CD4-positive, alpha-beta memory T cell (primary cell): Measurements from ENCODE around the gene PRKAG1. TPM values are rescaled to one million over a fixed set of nuclear protein-coding genes. Genes with fewer than 3 reads are reported as not detected.

Experiments used
- CTCF ChIA-PET: fragments of 350-600 bp; sonication (Branson Sonifier 250); formaldehyde crosslinking; loops from one replicate; lab custom pipeline; 2021; ENCODE audit warnings: inconsistent platforms; ENCODE audit not compliant: partially characterized antibody; lab: Charles Lee
- POLR2A ChIA-PET: fragments of 350-600 bp; sonication (Branson Sonifier 250); formaldehyde crosslinking; loops from one replicate; lab custom pipeline; 2021; ENCODE audit not compliant: partially characterized antibody; lab: Charles Lee
- DNase-seq, 5 donors: peaks; one replicate each; pipeline versions ENCODE4 v3.0.0 to v3.0.0-alpha.2; 2020 to 2022; ENCODE audit warnings: mixed read lengths in 1 of 5
- H3K27ac ChIP-seq: one replicate; pipeline ENCODE4 v1.7.0; 2013; ENCODE audit warnings: low read depth, low read length
- H3K27me3 ChIP-seq: 2 replicates; pipeline ENCODE4 v1.7.0; 2013; ENCODE audit warnings: mild to moderate bottlenecking, low read length, moderate library complexity; ENCODE audit not compliant: insufficient read depth
- H3K36me3 ChIP-seq: 2 replicates; pipeline ENCODE4 v1.7.0; 2013; ENCODE audit warnings: mild to moderate bottlenecking, low read length, moderate library complexity; ENCODE audit not compliant: insufficient read depth
- H3K4me1 ChIP-seq: 2 replicates; pipeline ENCODE4 v1.7.0; 2013; ENCODE audit warnings: mild to moderate bottlenecking, low read length, moderate library complexity; ENCODE audit not compliant: insufficient read depth
- H3K4me3 ChIP-seq, 2 donors: one replicate each; pipeline ENCODE4 v1.7.0; 2013; ENCODE audit warnings: low read length in 2 of 2, mild to moderate bottlenecking in 1 of 2
- H3K9me3 ChIP-seq, 2 donors: one replicate each; pipeline ENCODE4 v1.7.0; 2013; ENCODE audit warnings: low read length in 2 of 2, control low read depth in 1 of 2; ENCODE audit not compliant: control insufficient read depth in 1 of 2
- H3K27ac Mint-ChIP-seq, 7 donors: one replicate each; pipeline ENCODE4 v1.8.0; 2020 to 2021; ENCODE audit warnings: mixed read lengths in 7 of 7, mild to moderate bottlenecking in 6 of 7, inconsistent platforms in 3 of 7, moderate library complexity in 3 of 7
- H3K27me3 Mint-ChIP-seq, 2 donors: one replicate each; pipeline ENCODE4 v1.8.0; 2020 to 2021; ENCODE audit warnings: mixed read lengths in 2 of 2
- H3K36me3 Mint-ChIP-seq, 2 donors: one replicate each; pipeline ENCODE4 v1.8.0; 2020 to 2021; ENCODE audit warnings: mixed read lengths in 2 of 2, inconsistent platforms in 1 of 2, mild to moderate bottlenecking in 1 of 2
- H3K4me1 Mint-ChIP-seq, 4 donors: one replicate each; pipeline ENCODE4 v1.8.0; 2020 to 2021; ENCODE audit warnings: mixed read lengths in 4 of 4, mild to moderate bottlenecking in 1 of 4
- H3K4me3 Mint-ChIP-seq, 8 donors: one replicate each; pipeline ENCODE4 v1.8.0; 2020 to 2021; ENCODE audit warnings: mixed read lengths in 8 of 8, mild to moderate bottlenecking in 7 of 8, moderate library complexity in 6 of 8, inconsistent platforms in 3 of 8
- H3K9me3 Mint-ChIP-seq, 8 donors: one replicate each; pipeline ENCODE4 v1.8.0; 2020 to 2021; ENCODE audit warnings: mixed read lengths in 8 of 8, mild to moderate bottlenecking in 5 of 8, inconsistent platforms in 3 of 8, moderate library complexity in 1 of 8
- intact Hi-C: fragments of 100-400 bp; cut with micrococcal nuclease; formaldehyde crosslinking; loops from one replicate; pipeline ENCODE4 v1.15.1; 2023
- polyA plus RNA-seq, 2 donors: library from polyadenylated mRNA; unstranded; fragments of 300-500 nt; fragmentation: Illumina TruSeq; gene quantifications; one replicate each; pipeline ENCODE4 v1.2.3, GENCODE V29; 2021
- total RNA-seq, 2 experiments: library from RNA; stranded (reverse); gene quantifications; one replicate each; pipeline ENCODE4 v1.2.3, GENCODE V29; 2021

PRKAG1 gene
- total and polyA plus RNA-seq, 4 experiments from 2014 or later, result 47.8 to 53.7 (median 49.6) TPM

DNA sequence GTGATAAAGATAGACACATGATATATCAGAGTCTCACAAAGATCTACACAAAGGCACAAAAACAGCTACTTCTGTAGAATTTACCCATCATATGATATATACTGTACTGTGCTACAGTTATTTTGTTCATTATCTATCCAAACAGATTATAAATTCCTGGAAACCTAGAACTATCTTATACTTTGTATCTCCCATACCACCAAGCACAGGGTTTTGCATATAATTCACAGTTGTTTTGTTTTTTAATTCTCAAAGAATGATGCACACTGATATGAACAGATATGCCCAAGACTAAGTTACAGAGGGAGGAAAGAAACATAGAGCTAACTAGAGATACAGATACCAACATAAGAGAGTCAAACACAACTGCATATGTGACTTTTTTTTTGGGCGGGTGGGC is 3.4 kb downstream of the PRKAG1 start:
- intact Hi-C loops, result no loop called here
- H3K27ac ChIP-seq, result no peak overlapping the region
- no peak for DNase-seq
- no peaks in the 10 kb centered on the region for H3K9me3 ChIP-seq
- H3K4me1 ChIP-seq, result peaks cover 24% of the 10 kb centered on the region
- ChIA-PET CTCF (interaction anchor here (1.3 to 6.3 kb wide), 4 partner anchors 14 to 73 kb away, joined by 3 to 67 read pairs (median 10); partner anchors contain the start of gene DDN), POLR2A (interaction anchor here (1.4 to 2.1 kb wide), 2 partner anchors 17 to 27 kb away, joined by 3 to 8 read pairs; partner anchors contain the start of gene DDN)
- Mint-ChIP-seq H3K9me3 (no peaks in the 10 kb centered on the region), H3K4me3 (no peak overlapping the region), H3K27ac (peak overlapping the region in 2 of 7 donors; percentile 15 to 95), H3K27me3 (no peaks in the 10 kb centered on the region), H3K4me1 (peaks cover 18 to 51% (median 37%) of the 10 kb centered on the region in 4 donors), H3K36me3 (peaks cover 37 to 41% of the 10 kb centered on the region in 2 donors)
- no peaks in the 10 kb centered on the region for H3K27me3 ChIP-seq
- peaks cover 18% of the 10 kb centered on the region for H3K36me3 ChIP-seq
- no peak overlapping the region for H3K4me3 ChIP-seq

DNA sequence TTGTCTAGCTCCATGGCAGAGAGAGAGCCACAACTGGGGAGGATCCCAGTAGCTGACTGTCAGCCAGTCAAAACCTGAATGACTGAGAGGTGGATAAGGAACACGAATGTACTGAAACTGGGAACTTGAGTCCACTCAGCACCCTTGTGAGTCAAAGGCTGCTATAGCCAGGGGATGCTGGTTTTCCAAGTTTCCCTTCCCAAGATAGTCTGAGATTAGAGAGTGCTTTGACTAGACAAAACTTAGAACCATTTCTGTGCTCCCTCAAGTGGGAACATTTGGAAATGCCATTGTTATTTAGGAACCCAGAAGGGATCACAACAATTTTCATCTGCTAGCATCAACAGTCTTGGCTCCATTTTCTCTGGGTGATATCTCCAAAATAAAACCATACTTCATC is 4.0 kb downstream of the PRKAG1 start:
- Mint-ChIP-seq H3K4me3 (no peak overlapping the region), H3K9me3 (no peaks in the 10 kb centered on the region), H3K36me3 (peaks cover 42% of the 10 kb centered on the region in 2 donors), H3K27ac (peak overlapping the region in 2 of 7 donors; percentile 53 to 76), H3K27me3 (no peaks in the 10 kb centered on the region), H3K4me1 (peaks cover 16 to 46% (median 32%) of the 10 kb centered on the region in 4 donors)
- Histone ChIP-seq H3K27ac (no peak overlapping the region), H3K9me3 (no peaks in the 10 kb centered on the region), H3K4me3 (no peak overlapping the region), H3K27me3 (no peaks in the 10 kb centered on the region), H3K36me3 (peaks cover 20% of the 10 kb centered on the region), H3K4me1 (peaks cover 20% of the 10 kb centered on the region)
- POLR2A ChIA-PET, result interaction anchor here (1.4 to 2.1 kb wide), 2 partner anchors 16 to 26 kb away, joined by 3 to 8 read pairs; partner anchors contain the start of gene DDN
- intact Hi-C loops, result no loop called here
- no peak for DNase-seq
- CTCF ChIA-PET, result interaction anchor here (0.8 to 6.3 kb wide), 6 partner anchors 14 to 124 kb away, joined by 3 to 67 read pairs (median 4); partner anchors contain the start of gene DDN

- Mint-ChIP-seq H3K27me3 (no peaks in the 10 kb centered on the region), H3K27ac (peak overlapping the region in 1 of 7 donors; percentile 29), H3K4me3 (no peak overlapping the region), H3K4me1 (peaks cover 14 to 38% (median 25%) of the 10 kb centered on the region in 4 donors), H3K9me3 (no peaks in the 10 kb centered on the region), H3K36me3 (peaks cover 43 to 48% of the 10 kb centered on the region in 2 donors)
- Histone ChIP-seq H3K27me3 (no peaks in the 10 kb centered on the region), H3K36me3 (peaks cover 20% of the 10 kb centered on the region), H3K4me1 (peaks cover 15% of the 10 kb centered on the region), H3K4me3 (no peak overlapping the region), H3K27ac (no peak overlapping the region), H3K9me3 (no peaks in the 10 kb centered on the region)
- ChIA-PET POLR2A (no interaction called here), CTCF (interaction anchor here (0.8 to 6.3 kb wide), 5 partner anchors 13 to 36 kb away, joined by 3 to 67 read pairs (median 6); partner anchors contain the start of genes DDN and WNT1)
- DNase-seq, result no peak
- intact Hi-C loops, result no loop called here
Measured at GRCh38 chr12:49013428-49013827, 5.1 kb downstream of the PRKAG1 start.

DNA sequence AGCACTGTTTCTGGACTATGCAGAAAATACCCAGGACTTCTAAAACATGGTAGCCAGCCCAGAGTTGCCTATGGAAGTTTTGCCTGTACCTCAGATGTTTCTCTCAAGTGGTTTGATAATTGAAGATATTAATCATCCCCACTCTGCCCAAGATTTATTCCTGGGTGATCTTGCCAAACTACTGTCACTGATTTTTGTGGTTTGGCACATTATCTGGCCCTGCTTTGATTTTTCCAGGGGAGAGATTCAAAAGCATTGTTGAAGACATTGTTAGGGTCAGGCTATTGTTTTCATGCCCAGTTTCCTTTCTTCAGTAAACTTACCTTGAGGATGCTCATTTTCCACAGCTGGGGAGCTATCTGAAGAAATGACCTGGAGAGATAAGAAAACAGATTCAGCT is 5.8 kb downstream of the PRKAG1 start:
- Histone ChIP-seq H3K9me3 (no peaks in the 10 kb centered on the region), H3K4me3 (no peak overlapping the region), H3K4me1 (peaks cover 10% of the 10 kb centered on the region), H3K27me3 (no peaks in the 10 kb centered on the region), H3K27ac (no peak overlapping the region), H3K36me3 (peaks cover 20% of the 10 kb centered on the region)
- peaks cover 13 to 32% (median 20%) of the 10 kb centered on the region in 4 donors for H3K4me1 Mint-ChIP-seq
- CTCF ChIA-PET, result interaction anchor here (0.6 to 6.3 kb wide), 5 partner anchors 12 to 35 kb away, joined by 3 to 67 read pairs (median 4); partner anchors contain the start of genes DDN and WNT1
- peaks cover 42 to 55% of the 10 kb centered on the region in 2 donors for H3K36me3 Mint-ChIP-seq
- no peak for DNase-seq
- H3K4me3 Mint-ChIP-seq, result no peak overlapping the region
- POLR2A ChIA-PET, result interaction anchor here (2.0 kb wide), 1 partner anchor 15 kb away, joined by 8 read pairs; no protein-coding TSS in a partner anchor
- H3K27me3 Mint-ChIP-seq, result no peaks in the 10 kb centered on the region
- no peak overlapping the region for H3K27ac Mint-ChIP-seq
- intact Hi-C loops, result no loop called here
- no peaks in the 10 kb centered on the region for H3K9me3 Mint-ChIP-seq

- intact Hi-C loops, result no loop called here
- Mint-ChIP-seq H3K36me3 (peaks cover 46 to 58% of the 10 kb centered on the region in 2 donors), H3K27ac (peak overlapping the region in 1 of 7 donors; percentile 13), H3K4me1 (peaks cover 3 to 10% (median 4%) of the 10 kb centered on the region in 4 donors), H3K9me3 (no peaks in the 10 kb centered on the region), H3K4me3 (no peak overlapping the region), H3K27me3 (no peaks in the 10 kb centered on the region)
- CTCF ChIA-PET, result no interaction called here
- DNase-seq, result no peak
- Histone ChIP-seq H3K9me3 (no peaks in the 10 kb centered on the region), H3K36me3 (peaks cover 30% of the 10 kb centered on the region), H3K27ac (no peak overlapping the region), H3K4me1 (no peaks in the 10 kb centered on the region), H3K27me3 (no peaks in the 10 kb centered on the region), H3K4me3 (no peak overlapping the region)
- POLR2A ChIA-PET, result interaction anchor here (0.9 kb wide), 1 partner anchor 18 kb away, joined by 3 read pairs; no protein-coding TSS in a partner anchor
Measured at GRCh38 chr12:49010092-49010668, 8.4 kb downstream of the PRKAG1 start.

DNA sequence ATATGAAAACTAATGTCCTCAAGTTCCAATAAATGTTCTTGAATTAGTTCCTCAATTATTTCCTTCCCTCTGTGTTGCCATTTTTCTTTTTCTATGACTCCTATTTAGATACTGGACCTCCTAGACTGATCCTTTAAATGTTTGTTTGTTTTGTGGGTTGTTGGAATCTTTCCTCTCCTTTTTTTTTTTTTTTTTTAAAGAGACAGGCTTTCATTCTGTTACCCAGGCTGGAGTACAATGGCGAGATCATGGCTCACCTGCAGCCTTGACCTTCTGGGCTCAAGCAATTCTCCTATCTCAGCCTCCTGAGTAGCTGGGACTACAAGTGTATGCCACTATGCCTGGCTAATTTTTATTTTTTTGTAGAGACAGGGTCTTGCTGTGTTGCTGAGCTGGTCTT is 9.6 kb downstream of the PRKAG1 start:
- no peaks in the 10 kb centered on the region for H3K9me3 ChIP-seq
- ChIA-PET POLR2A (interaction anchor here (1.7 kb wide), 1 partner anchor 11 kb away, joined by 3 read pairs; no protein-coding TSS in a partner anchor), CTCF (no interaction called here)
- H3K4me1 ChIP-seq, result no peaks in the 10 kb centered on the region
- no peak overlapping the region for H3K27ac ChIP-seq
- intact Hi-C loops, result no loop called here
- no peak overlapping the region for H3K4me3 Mint-ChIP-seq
- H3K9me3 Mint-ChIP-seq, result no peaks in the 10 kb centered on the region
- peaks cover 58 to 66% of the 10 kb centered on the region in 2 donors for H3K36me3 Mint-ChIP-seq
- H3K27me3 ChIP-seq, result no peaks in the 10 kb centered on the region
- no peak for DNase-seq
- H3K27me3 Mint-ChIP-seq, result no peaks in the 10 kb centered on the region
- H3K36me3 ChIP-seq, result peaks cover 40% of the 10 kb centered on the region
- H3K27ac Mint-ChIP-seq, result no peak overlapping the region
- H3K4me1 Mint-ChIP-seq, result peaks cover 0 to 3% (median 0%) of the 10 kb centered on the region in 4 donors
- no peak overlapping the region for H3K4me3 ChIP-seq

DNA sequence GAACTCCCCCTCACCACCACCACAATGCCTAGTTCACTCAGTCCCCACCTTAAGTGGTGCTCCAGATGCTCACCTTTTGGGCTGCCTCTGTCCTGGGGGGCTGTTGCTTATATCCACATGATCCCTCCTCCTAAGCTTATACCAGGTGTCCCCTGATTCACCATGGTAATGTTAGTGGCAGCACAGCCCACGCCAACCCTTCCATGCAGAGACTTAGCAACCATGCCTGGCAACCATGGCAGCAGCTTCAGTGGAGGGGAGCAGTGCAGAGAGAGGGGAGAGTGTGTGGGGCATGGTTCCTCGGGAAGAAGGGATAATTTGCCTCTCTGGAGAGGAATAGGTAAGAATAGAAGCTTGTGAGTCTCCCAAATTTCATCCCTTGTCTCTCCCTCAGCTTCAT is 18.2 kb downstream of the PRKAG1 start:
- Mint-ChIP-seq H3K9me3 (no peaks in the 10 kb centered on the region), H3K27me3 (peaks cover 18 to 40% of the 10 kb centered on the region in 2 donors), H3K4me1 (peaks cover 17 to 43% (median 24%) of the 10 kb centered on the region in 4 donors), H3K27ac (peak overlapping the region in 1 of 7 donors; percentile 14), H3K4me3 (peak overlapping the region in 4 of 8 donors; percentile 52 to 83 (median 62)), H3K36me3 (peaks cover 43 to 48% of the 10 kb centered on the region in 2 donors)
- peaks cover 37% of the 10 kb centered on the region for H3K4me1 ChIP-seq
- H3K27ac ChIP-seq, result no peak overlapping the region
- ChIA-PET CTCF (interaction anchor here (1.1 to 14.1 kb wide), 7 partner anchors 12 to 76 kb away, joined by 3 to 244 read pairs (median 7); partner anchors contain the start of genes PRKAG1 and WNT1), POLR2A (interaction anchor here (1.1 to 7.3 kb wide), 2 partner anchors 19 to 89 kb away, joined by 3 to 46 read pairs; no protein-coding TSS in a partner anchor)
- H3K4me3 ChIP-seq, result no peak overlapping the region
- H3K27me3 ChIP-seq, result peaks cover 10% of the 10 kb centered on the region
- DNase-seq, result no peak
- peaks cover 26% of the 10 kb centered on the region for H3K36me3 ChIP-seq
- intact Hi-C loops, result no loop called here
- no peaks in the 10 kb centered on the region for H3K9me3 ChIP-seq
